NCI-H1092 treated with DMSO at 0.1 percent for 48 hours (cell line): ENCODE results near the gene NDUFS6.
"Not testable (repeated sequence)": the region's sequence is repeated elsewhere in the genome, so short reads cannot be mapped to it uniquely, and the experiment has no call there.

Experiments
- DNase-seq: peaks from one replicate; lab custom pipeline; 2025; lab: John Stamatoyannopoulos, UW

Gene NDUFS6

DNA sequence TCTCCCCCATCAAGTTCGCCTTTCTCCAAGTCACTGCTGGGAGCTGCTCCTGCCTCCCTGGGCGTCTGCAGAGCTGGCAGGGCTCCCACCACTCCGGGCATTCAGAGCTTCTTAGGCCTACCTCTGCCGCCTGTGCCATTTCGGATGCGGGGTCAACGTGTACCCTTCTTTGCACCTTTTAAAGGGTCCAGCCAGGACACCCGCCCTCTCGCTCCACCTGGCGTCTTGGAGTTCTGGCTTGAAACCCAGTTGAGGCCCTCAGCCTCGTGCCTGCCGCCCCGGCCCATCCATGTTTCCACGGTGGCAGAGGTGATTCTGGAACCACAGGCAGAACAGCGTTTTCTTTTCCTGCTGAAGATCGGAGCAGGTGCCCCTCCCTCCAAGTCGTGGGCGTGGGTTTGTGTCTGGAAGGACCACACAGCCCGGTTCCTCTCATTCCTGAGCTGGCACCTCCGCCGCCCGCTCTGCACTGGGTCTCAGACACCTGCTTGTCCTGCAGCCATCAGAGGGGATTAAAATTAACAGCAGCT lies 32.9 kb downstream of the NDUFS6 start:
- no peak for DNase-seq

GRCh38 chr5:1834721-1835429 lies 33.7 kb downstream of the NDUFS6 start:
- DNase-seq: peak; percentile 4

- DNase-seq: no peak
Measured at GRCh38 chr5:1835431-1835830, 34.2 kb downstream of the NDUFS6 start.

- DNase-seq: no peak
Measured at GRCh38 chr5:1836176-1836890, 35.1 kb downstream of the NDUFS6 start.

DNA sequence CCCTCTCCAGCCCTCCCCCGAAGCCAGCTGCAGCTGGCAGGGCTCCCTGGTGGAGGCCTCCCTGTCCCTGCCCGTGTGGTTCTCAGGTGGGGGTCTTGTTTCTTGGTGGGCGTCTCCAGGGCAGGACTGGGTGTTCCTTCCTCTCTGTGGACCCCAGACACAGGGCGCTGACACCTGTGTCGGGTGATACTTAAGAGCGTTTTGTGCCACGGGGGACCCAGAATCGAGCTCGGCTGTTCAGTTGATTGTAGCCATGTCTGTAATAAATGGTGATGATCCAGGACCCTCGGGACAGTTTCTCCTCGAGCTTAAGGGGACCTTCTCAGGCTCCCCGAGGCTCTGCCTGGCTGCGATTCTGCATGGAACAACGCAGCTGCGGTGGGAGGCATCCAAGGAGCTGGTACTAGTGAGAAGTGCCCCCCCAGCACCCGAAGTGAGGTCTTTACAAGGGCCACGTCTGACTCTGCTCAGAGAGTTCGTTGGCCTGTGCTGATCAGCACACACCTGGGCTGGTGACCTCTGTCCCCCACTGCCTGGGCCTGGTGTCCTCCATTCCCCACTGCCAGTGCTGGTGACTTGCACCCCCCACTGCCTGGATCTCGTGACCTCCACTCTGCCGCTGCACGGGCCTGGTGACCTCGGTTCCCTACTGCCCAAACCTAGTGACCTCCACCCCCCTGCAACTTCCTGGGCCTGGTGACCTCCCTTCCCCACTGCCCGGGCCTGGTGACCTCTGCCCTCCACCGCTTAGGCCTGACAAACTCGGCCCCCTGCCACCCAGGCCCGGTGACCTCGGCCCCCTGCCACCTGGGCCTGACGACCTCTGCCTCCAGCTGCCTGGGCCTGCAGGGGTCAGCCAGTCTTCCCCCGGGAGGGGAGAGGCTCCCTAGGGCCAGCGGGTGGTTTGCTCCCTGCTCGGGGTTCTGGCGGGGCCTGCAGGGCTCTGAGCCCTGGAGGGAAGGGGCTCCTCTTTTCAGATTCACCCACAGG lies 36.0 kb downstream of the NDUFS6 start:
- DNase-seq: no peak

- DNase-seq: no peak
Measured at GRCh38 chr5:1838013-1838412, 36.8 kb downstream of the NDUFS6 start.

DNA sequence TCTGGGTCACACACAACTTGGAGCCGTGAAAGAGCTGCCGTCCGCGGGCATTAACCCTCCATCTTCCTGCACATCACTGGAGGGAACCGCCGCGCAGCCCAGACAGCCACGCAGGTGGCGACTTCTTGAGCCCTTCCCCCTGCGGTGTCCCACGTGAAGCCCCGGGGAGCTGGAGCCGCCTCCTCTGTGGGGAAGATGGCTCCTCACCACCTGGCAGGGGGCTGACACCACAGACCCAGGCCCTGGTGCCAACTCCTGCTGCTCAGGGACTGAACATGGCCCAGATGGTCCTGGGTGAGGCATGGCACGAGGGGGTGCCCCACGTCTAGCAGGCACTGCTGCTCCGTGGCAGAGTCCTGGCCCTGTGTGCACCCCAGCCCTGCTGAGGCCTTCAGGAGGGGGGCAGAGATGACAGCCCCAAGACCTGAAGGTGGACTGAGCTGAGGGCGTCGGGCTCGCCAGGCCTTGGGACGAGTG lies 38.9 kb downstream of the NDUFS6 start:
- no peak for DNase-seq

GRCh38 chr5:1840741-1841521 lies 39.7 kb downstream of the NDUFS6 start:
- DNase-seq: no peak

- DNase-seq: no peak
Measured at GRCh38 chr5:1842004-1842819, 41.0 kb downstream of the NDUFS6 start.

GRCh38 chr5:1843761-1844160 lies 42.6 kb downstream of the NDUFS6 start:
- not testable (repeated sequence) for DNase-seq

DNA sequence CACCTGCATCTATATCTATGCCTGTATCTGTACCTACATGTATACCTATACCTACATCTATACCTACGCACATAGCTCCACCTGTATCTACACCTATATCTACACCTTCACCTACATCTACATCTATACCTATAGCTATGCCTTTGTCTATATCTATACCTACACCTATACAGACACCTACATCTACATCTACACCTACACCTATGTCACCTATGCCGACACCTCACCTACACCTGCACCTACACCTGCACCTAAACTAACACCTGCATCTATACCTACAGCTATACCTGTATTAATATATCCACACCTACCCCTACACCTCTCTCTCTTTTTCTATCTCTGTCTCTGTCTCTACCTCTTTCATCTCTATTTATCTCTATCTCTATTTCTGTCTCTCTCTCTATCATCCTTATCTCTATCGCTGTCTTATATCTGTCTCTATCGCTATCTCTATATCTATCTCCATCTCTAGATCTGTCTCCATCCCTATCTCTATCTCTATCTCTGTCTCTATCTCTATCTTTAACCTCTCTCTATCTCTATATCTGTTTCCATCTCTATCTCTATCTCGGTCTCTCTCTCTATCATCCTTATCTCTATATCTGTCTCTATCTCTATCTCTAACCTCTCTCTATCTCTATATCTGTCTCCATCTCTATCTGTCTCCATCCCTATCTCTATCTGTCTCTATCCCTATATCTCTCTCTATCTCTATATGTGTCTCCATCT lies 43.7 kb downstream of the NDUFS6 start:
- no peak for DNase-seq

- no peak for DNase-seq
Measured at GRCh38 chr5:1845696-1846095, 44.5 kb downstream of the NDUFS6 start.

- DNase-seq: no peak
Measured at GRCh38 chr5:1846583-1846982, 45.4 kb downstream of the NDUFS6 start.

- DNase-seq: no peak
Measured at GRCh38 chr5:1847056-1847455, 45.8 kb downstream of the NDUFS6 start.

DNA sequence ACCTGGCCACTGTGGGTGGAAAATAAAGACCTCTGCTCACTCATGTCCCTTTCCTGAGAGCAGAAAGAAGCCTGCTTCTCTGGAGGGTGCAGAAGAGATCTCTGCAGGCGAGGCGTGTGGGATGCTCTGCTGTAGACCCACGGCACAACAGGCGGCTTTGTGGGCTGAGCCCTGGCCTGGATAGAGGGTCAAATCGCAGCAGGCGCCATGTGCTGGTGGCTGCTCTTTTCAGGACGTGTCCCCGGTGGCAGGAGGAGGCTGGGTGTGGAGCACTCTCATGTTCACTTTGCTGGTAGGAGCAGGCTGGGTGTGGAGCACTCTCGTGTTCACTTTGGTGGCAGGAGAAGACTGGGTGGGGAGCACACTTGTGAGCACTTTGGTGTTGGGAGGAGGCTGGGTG lies 46.4 kb downstream of the NDUFS6 start:
- DNase-seq: no peak

GRCh38 chr5:1850324-1851154 lies 49.3 kb downstream of the NDUFS6 start:
- no peak for DNase-seq

DNA sequence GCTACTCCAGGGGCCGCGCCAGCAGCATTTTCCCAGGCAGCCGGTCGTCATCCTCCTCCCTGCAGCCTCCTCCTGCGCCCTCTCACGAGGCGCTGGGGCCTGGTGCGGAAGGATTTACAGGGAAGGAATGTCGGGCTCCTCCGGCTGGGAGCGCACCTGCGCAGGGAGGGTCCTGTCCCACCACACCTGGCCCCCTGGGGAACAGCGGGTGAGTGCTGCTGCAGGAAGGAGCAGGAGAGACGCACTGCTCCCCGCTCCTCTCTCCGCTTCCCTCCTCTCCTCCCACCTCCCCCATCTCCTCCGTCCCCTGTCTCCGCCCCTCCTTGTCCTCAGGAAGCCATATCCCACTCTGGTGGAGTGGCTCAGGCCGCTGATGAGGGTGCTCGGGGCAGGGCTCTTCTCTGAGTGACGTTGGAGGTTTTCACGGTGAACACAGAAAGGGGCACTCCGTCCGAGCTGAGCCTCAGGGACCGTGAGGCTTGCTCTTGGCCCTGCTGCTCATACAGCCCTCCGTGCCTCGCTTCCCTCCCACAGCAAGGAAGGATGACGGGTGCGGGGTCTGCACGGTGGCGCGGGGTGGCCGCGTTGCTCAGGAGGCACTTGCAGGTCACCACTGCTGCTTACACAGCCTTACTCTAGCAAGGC lies 50.2 kb downstream of the NDUFS6 start:
- no peak for DNase-seq

DNA sequence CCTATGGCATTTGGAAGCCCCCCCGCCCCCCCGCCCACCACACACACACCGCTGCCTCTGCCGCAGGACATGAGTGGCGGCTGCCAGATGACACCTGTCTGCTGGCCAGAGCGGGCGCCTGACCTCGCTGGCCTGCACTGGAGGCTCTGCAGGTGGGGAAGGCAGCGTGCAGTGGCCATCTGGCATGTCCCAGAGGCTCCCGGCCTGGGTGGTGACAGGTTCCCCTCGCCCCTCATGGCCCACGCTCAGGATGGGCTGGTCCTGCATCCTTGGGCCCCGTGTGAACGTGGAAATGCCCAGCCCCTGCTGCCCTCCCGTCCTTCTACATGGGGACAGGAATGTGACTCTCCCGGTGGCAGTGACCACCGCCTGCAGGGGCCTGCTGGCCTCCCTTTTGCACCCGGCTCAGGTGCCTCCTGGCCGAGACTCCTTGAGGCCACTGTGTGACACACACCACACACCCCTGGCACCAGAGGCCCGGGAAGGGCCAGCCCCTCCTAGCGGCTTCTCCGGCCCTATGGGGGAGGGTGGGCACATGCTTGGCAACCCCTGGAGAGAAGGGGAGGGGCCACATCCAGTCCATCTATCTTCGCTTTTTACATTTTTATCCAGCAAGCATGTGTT lies 51.2 kb downstream of the NDUFS6 start:
- no peak for DNase-seq
